ENCODE measurements around the gene TNFSF15. TPM values are rescaled to one million over a fixed set of nuclear protein-coding genes. Genes with fewer than 3 reads are reported as not detected.

Gene TNFSF15
- total and polyA plus RNA-seq, 2 of the 4 experiments (the other 2 are of a cell fraction), result 0.03 to 0.18 TPM

- in situ Hi-C loops (cut with MboI; ENCODE audit: low sequenced_read_pairs), result no loop called here
- no peaks in the 10 kb centered on the region for H3K36me3 ChIP-seq (ENCODE audit: control insufficient read depth, insufficient read depth, low read length)
- peaks cover 7% of the 10 kb centered on the region for H3K27me3 ChIP-seq (ENCODE audit: control insufficient read depth, insufficient read depth, low read length)
- no peaks in the 10 kb centered on the region for H3K4me1 ChIP-seq (ENCODE audit: control insufficient read depth, insufficient read depth, low read length)
- H3K9me3 ChIP-seq (ENCODE audit: control insufficient read depth, insufficient read depth, low read length), result no peaks in the 10 kb centered on the region; the same call in 1 of the 2 replicates
- no peak overlapping the region for H4K5ac ChIP-seq (ENCODE audit: low read depth, low read length)
- no peak overlapping the region for H2AFZ ChIP-seq (replicated peaks; ENCODE audit: low read length, poor library complexity)
- no peak overlapping the region for H2BK15ac ChIP-seq (ENCODE audit: low read depth, low read length)
- no peak overlapping the region for H3K4me3 ChIP-seq (ENCODE audit: insufficient read depth, low read depth, low read length)
- no peaks in the 10 kb centered on the region for H3K79me1 ChIP-seq (ENCODE audit: low read depth in 1 of 2, low read length in 2 of 2)
- H2AK5ac ChIP-seq (ENCODE audit: low read depth, low read length), result no peak overlapping the region
- H2BK20ac ChIP-seq (ENCODE audit: low read depth, low read length), result no peak overlapping the region
- H3K23ac ChIP-seq (ENCODE audit: low read depth, low read length), result no peak overlapping the region
- ChIA-PET POLR2A (ENCODE audit: unreplicated experiment) (no interaction called here), CTCF (no interaction called here)
- no peak overlapping the region for H2AK9ac ChIP-seq (replicated peaks; ENCODE audit: low read depth, low read length, poor library complexity)
- no peak overlapping the region for H3K9ac ChIP-seq (ENCODE audit: low read depth, low read length)
- intact Hi-C loops (cut with micrococcal nuclease), result no loop called here
- no peak overlapping the region for H3K18ac ChIP-seq (ENCODE audit: low read depth, low read length)
- H3K9me1 ChIP-seq (ENCODE audit: insufficient read depth, low read length), result no peaks in the 10 kb centered on the region
- H3K27ac ChIP-seq (ENCODE audit: insufficient read depth, low read length), result no peak overlapping the region
- no peak overlapping the region for H4K8ac ChIP-seq (ENCODE audit: low read depth in 2 of 2, low read length in 2 of 2)
- dilution Hi-C loops (cut with HindIII; ENCODE audit: low sequenced_read_pairs, unreplicated experiment), result no loop called here
- BruUV-seq (replicated peaks), result no TSS peak
- TF ChIP-seq RAD21 (IDR thresholded peaks at IDR 0.05; ENCODE audit: low read length), result no peak
- no peak for TF ChIP-seq CTCF (conservative IDR thresholded peaks at IDR 0.05; ENCODE audit: low read depth, low read length)
- TF ChIP-seq RCOR1 (IDR thresholded peaks at IDR 0.05; ENCODE audit: insufficient replicate concordance, low read length), result no peak
- TF ChIP-seq NFE2L2 (IDR thresholded peaks at IDR 0.05; ENCODE audit: low read depth, low read length), result no peak
- no peak for TF ChIP-seq CHD1 (IDR thresholded peaks at IDR 0.05; ENCODE audit: low read depth, low read length)
- no peak for TF ChIP-seq SMC3 (IDR thresholded peaks at IDR 0.05; ENCODE audit: low read depth, low read length)
- TF ChIP-seq RFX5 (IDR thresholded peaks at IDR 0.05; ENCODE audit: low read depth, low read length), result no peak
- no peak for TF ChIP-seq POLR2A (IDR thresholded peaks at IDR 0.05; ENCODE audit: low read depth, low read length)
- no peak for TF ChIP-seq BHLHE40 (IDR thresholded peaks at IDR 0.05; ENCODE audit: low read depth, low read length)
- no peak for TF ChIP-seq MAZ (IDR thresholded peaks at IDR 0.05; ENCODE audit: borderline replicate concordance, low read depth, low read length)
- no peak for TF ChIP-seq CEBPB (IDR thresholded peaks at IDR 0.05; ENCODE audit: low read depth, low read length)
- TF ChIP-seq MXI1 (IDR thresholded peaks at IDR 0.05; ENCODE audit: borderline replicate concordance, low read depth, low read length), result no peak
- no peak for TF ChIP-seq FOS (IDR thresholded peaks at IDR 0.05; ENCODE audit: low read depth, low read length)
- no peak overlapping the region for H2BK120ac ChIP-seq (ENCODE audit: low read depth, low read length)
- no peak overlapping the region for H3K4ac ChIP-seq (ENCODE audit: low read depth, low read length)
- H2BK5ac ChIP-seq (ENCODE audit: low read depth, low read length, poor library complexity, severe bottlenecking), result no peak overlapping the region
- H3K4me2 ChIP-seq (ENCODE audit: low read depth, low read length), result no peak overlapping the region
- DNase-seq (no peak), ATAC-seq (ENCODE audit: low read depth) (no peak)
- H4K20me1 ChIP-seq (ENCODE audit: insufficient read depth, low read length), result no peaks in the 10 kb centered on the region
- H3K56ac ChIP-seq (ENCODE audit: extremely low read depth, insufficient read depth, low read length), result no peak overlapping the region
- no CpG with 5 or more reads among the region's 3 CpGs for WGBS, 2 experiments (ENCODE audit: extremely low coverage in 2 of 2, insufficient read length in 1 of 2)
- no peak overlapping the region for H4K91ac ChIP-seq (ENCODE audit: insufficient read depth, low read depth, low read length)
- no peak overlapping the region for H3K14ac ChIP-seq (replicated peaks; ENCODE audit: low read depth, low read length)
Measured at GRCh38 chr9:114844766-114845165, 38.9 kb upstream of the TNFSF15 start.

Data from IMR-90 (cell line).